Activated naive CD4-positive, alpha-beta T cell treated with anti-CD3 and anti-CD28 coated beads, Interleukin-2, amount 50 U/mL, for 24 hours (primary cell): ENCODE data around the gene SH3GL3.

Source experiments
- H3K27ac Mint-ChIP-seq: one replicate; pipeline ENCODE4 v1.8.0; 2021; ENCODE audit warnings: mild to moderate bottlenecking, mixed read lengths
- H3K27me3 Mint-ChIP-seq: one replicate; pipeline ENCODE4 v1.8.0; 2021; ENCODE audit warnings: mixed read lengths
- H3K36me3 Mint-ChIP-seq: one replicate; pipeline ENCODE4 v1.8.0; 2021; ENCODE audit warnings: mixed read lengths
- H3K4me1 Mint-ChIP-seq: one replicate; pipeline ENCODE4 v1.8.0; 2021; ENCODE audit warnings: mixed read lengths
- H3K4me3 Mint-ChIP-seq: one replicate; pipeline ENCODE4 v1.8.0; 2021; ENCODE audit warnings: mild to moderate bottlenecking, mixed read lengths
- H3K9me3 Mint-ChIP-seq: one replicate; pipeline ENCODE4 v1.8.0; 2021; ENCODE audit warnings: mixed read lengths

SH3GL3 gene

GRCh38 chr15:83592370-83593040 lies 145.4 kb downstream of the SH3GL3 start:
- Mint-ChIP-seq H3K9me3 (no peaks in the 10 kb centered on the region), H3K27ac (no peak overlapping the region), H3K27me3 (peaks cover 7% of the 10 kb centered on the region), H3K4me1 (no peaks in the 10 kb centered on the region), H3K36me3 (no peaks in the 10 kb centered on the region), H3K4me3 (no peak overlapping the region)

GRCh38 chr15:83595191-83595590 lies 148.1 kb downstream of the SH3GL3 start:
- Mint-ChIP-seq H3K4me3 (no peak overlapping the region), H3K36me3 (no peaks in the 10 kb centered on the region), H3K4me1 (no peaks in the 10 kb centered on the region), H3K27me3 (peaks cover 7% of the 10 kb centered on the region), H3K27ac (no peak overlapping the region), H3K9me3 (peaks cover 9% of the 10 kb centered on the region)

- no peaks in the 10 kb centered on the region for H3K4me1 Mint-ChIP-seq
- peaks cover 20% of the 10 kb centered on the region for H3K9me3 Mint-ChIP-seq
- H3K27me3 Mint-ChIP-seq, result peaks cover 9% of the 10 kb centered on the region
- no peaks in the 10 kb centered on the region for H3K36me3 Mint-ChIP-seq
- no peak overlapping the region for H3K27ac Mint-ChIP-seq
- no peak overlapping the region for H3K4me3 Mint-ChIP-seq
Observed at GRCh38 chr15:83598031-83598430, 150.9 kb downstream of the SH3GL3 start.

GRCh38 chr15:83602021-83602420 lies 154.9 kb downstream of the SH3GL3 start:
- peaks cover 7% of the 10 kb centered on the region for H3K27me3 Mint-ChIP-seq
- H3K9me3 Mint-ChIP-seq, result peaks cover 20% of the 10 kb centered on the region
- no peaks in the 10 kb centered on the region for H3K36me3 Mint-ChIP-seq
- no peak overlapping the region for H3K4me3 Mint-ChIP-seq
- no peak overlapping the region for H3K27ac Mint-ChIP-seq
- no peaks in the 10 kb centered on the region for H3K4me1 Mint-ChIP-seq

GRCh38 chr15:83604549-83604948 lies 157.4 kb downstream of the SH3GL3 start:
- Mint-ChIP-seq H3K36me3 (no peaks in the 10 kb centered on the region), H3K9me3 (peaks cover 14% of the 10 kb centered on the region), H3K27ac (no peak overlapping the region), H3K4me1 (no peaks in the 10 kb centered on the region), H3K27me3 (peaks cover 7% of the 10 kb centered on the region), H3K4me3 (no peak overlapping the region)

GRCh38 chr15:83605111-83605945 lies 158.2 kb downstream of the SH3GL3 start:
- no peaks in the 10 kb centered on the region for H3K36me3 Mint-ChIP-seq
- H3K4me3 Mint-ChIP-seq, result no peak overlapping the region

GRCh38 chr15:83610132-83610531 lies 163.0 kb downstream of the SH3GL3 start:
- H3K27ac Mint-ChIP-seq, result no peak overlapping the region
- no peaks in the 10 kb centered on the region for H3K9me3 Mint-ChIP-seq
- peaks cover 10% of the 10 kb centered on the region for H3K27me3 Mint-ChIP-seq
- no peaks in the 10 kb centered on the region for H3K4me1 Mint-ChIP-seq
- no peak overlapping the region for H3K4me3 Mint-ChIP-seq
- H3K36me3 Mint-ChIP-seq, result no peaks in the 10 kb centered on the region

More at GRCh38 chr15:83605111-83605945, 158.2 kb downstream of the SH3GL3 start:
- H3K27me3 Mint-ChIP-seq, result peaks cover 7% of the 10 kb centered on the region
- H3K4me1 Mint-ChIP-seq, result no peaks in the 10 kb centered on the region
- H3K9me3 Mint-ChIP-seq, result peaks cover 9% of the 10 kb centered on the region
- no peak overlapping the region for H3K27ac Mint-ChIP-seq

GRCh38 chr15:83610901-83611685 lies 164.0 kb downstream of the SH3GL3 start:
- peaks cover 10% of the 10 kb centered on the region for H3K27me3 Mint-ChIP-seq
- H3K4me3 Mint-ChIP-seq, result no peak overlapping the region
- H3K9me3 Mint-ChIP-seq, result no peaks in the 10 kb centered on the region
- H3K27ac Mint-ChIP-seq, result no peak overlapping the region
- no peaks in the 10 kb centered on the region for H3K36me3 Mint-ChIP-seq
- H3K4me1 Mint-ChIP-seq, result no peaks in the 10 kb centered on the region

- peaks cover 7% of the 10 kb centered on the region for H3K27me3 Mint-ChIP-seq
- no peak overlapping the region for H3K27ac Mint-ChIP-seq
- H3K36me3 Mint-ChIP-seq, result no peaks in the 10 kb centered on the region
- H3K4me3 Mint-ChIP-seq, result no peak overlapping the region
- no peaks in the 10 kb centered on the region for H3K9me3 Mint-ChIP-seq
- H3K4me1 Mint-ChIP-seq, result no peaks in the 10 kb centered on the region
Observed at GRCh38 chr15:83612226-83612625, 165.1 kb downstream of the SH3GL3 start.

GRCh38 chr15:83612898-83613635 lies 165.9 kb downstream of the SH3GL3 start:
- H3K4me1 Mint-ChIP-seq, result no peaks in the 10 kb centered on the region
- no peaks in the 10 kb centered on the region for H3K36me3 Mint-ChIP-seq
- no peaks in the 10 kb centered on the region for H3K9me3 Mint-ChIP-seq

GRCh38 chr15:83613714-83614113 lies 166.6 kb downstream of the SH3GL3 start:
- Mint-ChIP-seq H3K27me3 (peaks cover 7% of the 10 kb centered on the region), H3K27ac (no peak overlapping the region), H3K36me3 (no peaks in the 10 kb centered on the region), H3K9me3 (no peaks in the 10 kb centered on the region), H3K4me3 (no peak overlapping the region), H3K4me1 (no peaks in the 10 kb centered on the region)

More at GRCh38 chr15:83612898-83613635, 165.9 kb downstream of the SH3GL3 start:
- Mint-ChIP-seq H3K27me3 (peaks cover 7% of the 10 kb centered on the region), H3K27ac (no peak overlapping the region), H3K4me3 (no peak overlapping the region)

GRCh38 chr15:83616840-83617239 lies 169.7 kb downstream of the SH3GL3 start:
- H3K4me3 Mint-ChIP-seq, result no peak overlapping the region
- H3K27ac Mint-ChIP-seq, result no peak overlapping the region
- H3K27me3 Mint-ChIP-seq, result peaks cover 7% of the 10 kb centered on the region
- H3K36me3 Mint-ChIP-seq, result no peaks in the 10 kb centered on the region
- no peaks in the 10 kb centered on the region for H3K9me3 Mint-ChIP-seq
- no peaks in the 10 kb centered on the region for H3K4me1 Mint-ChIP-seq

GRCh38 chr15:83626171-83626802 lies 179.1 kb downstream of the SH3GL3 start:
- H3K4me1 Mint-ChIP-seq, result no peaks in the 10 kb centered on the region
- no peak overlapping the region for H3K4me3 Mint-ChIP-seq
- H3K27ac Mint-ChIP-seq, result no peak overlapping the region
- no peaks in the 10 kb centered on the region for H3K36me3 Mint-ChIP-seq
- H3K9me3 Mint-ChIP-seq, result no peaks in the 10 kb centered on the region
- H3K27me3 Mint-ChIP-seq, result peaks cover 6% of the 10 kb centered on the region

GRCh38 chr15:83631534-83631933 lies 184.4 kb downstream of the SH3GL3 start:
- peaks cover 2% of the 10 kb centered on the region for H3K27me3 Mint-ChIP-seq
- no peaks in the 10 kb centered on the region for H3K4me1 Mint-ChIP-seq
- no peak overlapping the region for H3K4me3 Mint-ChIP-seq
- H3K36me3 Mint-ChIP-seq, result no peaks in the 10 kb centered on the region
- no peaks in the 10 kb centered on the region for H3K9me3 Mint-ChIP-seq
- H3K27ac Mint-ChIP-seq, result no peak overlapping the region

GRCh38 chr15:83643201-83643600 lies 196.1 kb downstream of the SH3GL3 start:
- Mint-ChIP-seq H3K9me3 (peaks cover 35% of the 10 kb centered on the region), H3K36me3 (no peaks in the 10 kb centered on the region), H3K27me3 (peaks cover 4% of the 10 kb centered on the region), H3K27ac (no peak overlapping the region), H3K4me1 (no peaks in the 10 kb centered on the region), H3K4me3 (no peak overlapping the region)
